Mesodermal cell (in vitro differentiated cells): ENCODE measurements around the gene PCAT6.

Experiments used
- H3K27ac ChIP-seq: 2 replicates; pipeline ENCODE4 v1.7.0; 2013; ENCODE audit warnings: mild to moderate bottlenecking, low read depth, low read length, moderate library complexity; ENCODE audit not compliant: severe bottlenecking
- H3K36me3 ChIP-seq: 2 replicates; pipeline ENCODE4 v1.7.1; 2013; ENCODE audit warnings: mild to moderate bottlenecking, low read length, moderate library complexity; ENCODE audit not compliant: control insufficient read depth, insufficient read depth
- H3K4me1 ChIP-seq: one replicate; pipeline ENCODE4 v1.7.1; 2013; ENCODE audit warnings: mild to moderate bottlenecking, low read length; ENCODE audit not compliant: insufficient read depth, control insufficient read depth, poor library complexity, severe bottlenecking
- H3K4me3 ChIP-seq: 2 replicates; pipeline ENCODE4 v1.7.0; 2013; ENCODE audit warnings: low read length, control low read depth, mild to moderate bottlenecking; ENCODE audit not compliant: insufficient read depth, poor library complexity, severe bottlenecking; ENCODE audit errors: extremely low read depth
- H3K9me3 ChIP-seq: 2 replicates; pipeline ENCODE4 v1.7.1; 2013; ENCODE audit warnings: mild to moderate bottlenecking, low read length, moderate library complexity; ENCODE audit not compliant: control insufficient read depth
- WGBS, 2 experiments: methylation state at CpG; one replicate each; pipeline ENCODE4 v1.1.5; 2013; ENCODE audit warnings: missing lambda C conversion rate in 2 of 2; ENCODE audit not compliant: insufficient coverage in 2 of 2; 5-methylcytosine and 5-hydroxymethylcytosine counted together

Gene PCAT6

DNA sequence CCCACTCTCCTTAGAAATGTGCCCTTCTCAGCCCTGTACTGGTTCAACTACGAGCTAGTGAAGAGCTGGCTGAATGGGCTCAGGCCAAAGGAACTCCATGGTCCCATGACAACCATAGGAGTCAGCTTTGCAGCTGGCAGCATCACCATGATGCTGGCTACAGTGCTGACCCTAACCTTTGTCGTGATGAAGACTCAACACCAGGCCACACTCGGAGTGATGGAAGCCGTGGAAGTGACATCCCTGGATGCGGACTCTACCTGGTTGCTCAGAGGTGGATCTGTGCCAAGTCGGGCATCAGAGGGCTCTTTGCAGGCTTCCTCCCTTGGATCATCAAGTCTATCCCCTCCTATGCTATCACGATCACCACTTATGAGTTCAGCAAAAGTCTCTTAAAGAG, 14.1 kb upstream of the PCAT6 start:
- Histone ChIP-seq H3K4me1 (no peaks in the 10 kb centered on the region), H3K27ac (no peak overlapping the region), H3K36me3 (peaks cover 59% of the 10 kb centered on the region), H3K4me3 (no peak overlapping the region), H3K9me3 (no peaks in the 10 kb centered on the region)
- 98% methylated on average over 6 of the region's 7 CpGs for WGBS, 2 experiments

DNA sequence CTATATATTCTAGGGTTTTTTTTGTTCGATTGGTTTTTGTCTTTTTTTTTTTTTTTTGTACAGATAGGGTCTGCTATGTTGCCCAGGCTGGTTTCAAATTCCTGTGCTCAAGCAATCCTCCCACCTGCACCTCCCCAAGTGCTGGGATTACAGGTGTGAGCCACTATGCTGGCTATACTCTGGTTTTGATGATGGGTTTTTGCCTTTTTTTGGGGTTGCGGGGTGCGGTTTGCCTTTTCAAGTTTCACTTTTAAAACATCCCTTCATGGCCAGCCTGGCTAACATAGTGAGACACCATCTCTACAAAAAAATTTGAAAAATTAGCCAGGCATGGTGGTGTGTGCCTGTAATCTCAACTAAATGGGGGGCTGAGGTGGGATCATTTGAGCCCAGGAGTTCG, 12.5 kb upstream of the PCAT6 start:
- H3K4me1 ChIP-seq, result peaks cover 5% of the 10 kb centered on the region
- no peak overlapping the region for H3K4me3 ChIP-seq
- no peak overlapping the region for H3K27ac ChIP-seq
- H3K36me3 ChIP-seq, result peaks cover 51% of the 10 kb centered on the region
- WGBS, 2 experiments, result no CpG with 5 or more reads among the region's 4 CpGs
- no peaks in the 10 kb centered on the region for H3K9me3 ChIP-seq

DNA sequence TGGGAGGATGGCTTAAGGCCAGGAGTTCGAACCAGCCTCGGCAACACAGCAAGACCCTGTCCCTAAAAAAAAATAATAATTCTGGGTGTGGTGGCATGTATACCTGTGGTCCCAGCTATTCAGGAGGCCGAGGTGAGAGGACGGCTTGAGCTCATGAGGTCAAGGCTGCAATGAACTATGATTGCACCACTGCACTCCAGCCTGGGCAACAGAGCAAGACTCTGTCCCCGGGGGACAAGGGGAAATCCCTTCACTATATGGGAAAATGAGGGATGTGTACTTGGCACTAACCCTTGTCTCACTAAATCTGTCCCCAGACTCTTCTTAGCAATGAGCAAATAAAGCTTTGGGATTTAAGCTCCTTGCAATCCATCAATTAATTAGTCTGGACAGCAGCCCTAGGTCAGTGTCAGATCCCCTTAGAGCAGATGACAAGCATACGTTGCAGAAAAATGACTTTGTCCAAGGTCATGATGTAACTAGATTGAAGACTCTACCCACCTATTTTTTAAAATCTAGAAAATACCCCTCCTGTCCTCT, 11.9 kb upstream of the PCAT6 start:
- no peak overlapping the region for H3K27ac ChIP-seq
- WGBS, 2 experiments, result 93 to 100% methylated on average over 2 to 5 of the region's 6 CpGs
- no peaks in the 10 kb centered on the region for H3K9me3 ChIP-seq
- no peak overlapping the region for H3K4me3 ChIP-seq
- peaks cover 6% of the 10 kb centered on the region for H3K4me1 ChIP-seq
- peaks cover 46% of the 10 kb centered on the region for H3K36me3 ChIP-seq

DNA sequence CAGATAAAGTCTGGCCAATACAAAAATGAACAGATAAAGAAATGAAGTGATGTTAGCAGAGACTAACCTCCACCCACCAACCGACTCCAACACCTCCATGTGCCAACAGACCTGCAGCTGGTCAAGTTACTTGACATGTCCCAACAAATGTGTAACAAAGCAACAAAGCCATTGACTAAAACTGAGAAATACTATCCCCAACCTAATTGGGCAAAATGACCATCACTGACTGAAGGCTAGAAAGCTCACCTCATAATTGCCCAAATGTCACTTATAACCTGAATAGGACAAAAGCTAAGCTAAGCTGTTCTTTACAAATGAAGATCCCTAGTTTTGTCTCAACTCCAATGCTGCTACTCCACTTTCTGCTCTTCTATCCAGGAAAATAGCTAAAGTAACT, 10.0 kb upstream of the PCAT6 start:
- Histone ChIP-seq H3K27ac (no peak overlapping the region), H3K36me3 (peaks cover 41% of the 10 kb centered on the region), H3K4me1 (peaks cover 6% of the 10 kb centered on the region), H3K4me3 (no peak overlapping the region), H3K9me3 (no peaks in the 10 kb centered on the region)
- no CpG with 5 or more reads among the region's 1 CpG for WGBS, 2 experiments

DNA sequence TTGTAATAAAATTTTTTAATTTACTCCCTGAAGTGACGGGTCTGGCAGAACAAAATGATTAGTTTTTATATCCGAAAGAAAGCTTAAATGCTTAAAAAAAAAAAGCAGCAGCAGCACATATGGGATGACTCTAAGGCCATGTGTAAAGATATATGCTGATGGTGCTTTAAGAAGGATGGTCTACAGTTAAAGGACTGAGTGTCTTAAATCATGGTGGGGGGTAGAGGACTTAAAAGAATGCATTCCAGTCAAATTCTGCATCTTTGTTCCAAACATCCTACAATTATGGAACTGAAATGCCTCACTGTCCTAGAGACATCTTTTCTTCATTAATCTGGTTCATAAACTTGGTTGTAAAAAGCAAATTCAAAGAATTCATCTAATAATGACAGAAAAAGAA, 9.6 kb upstream of the PCAT6 start:
- Histone ChIP-seq H3K27ac (no peak overlapping the region), H3K36me3 (peaks cover 40% of the 10 kb centered on the region), H3K4me3 (no peak overlapping the region), H3K4me1 (peaks cover 6% of the 10 kb centered on the region), H3K9me3 (no peaks in the 10 kb centered on the region)
- WGBS, 2 experiments, result 100% methylated on average over 1 to 2 of the region's 2 CpGs

DNA sequence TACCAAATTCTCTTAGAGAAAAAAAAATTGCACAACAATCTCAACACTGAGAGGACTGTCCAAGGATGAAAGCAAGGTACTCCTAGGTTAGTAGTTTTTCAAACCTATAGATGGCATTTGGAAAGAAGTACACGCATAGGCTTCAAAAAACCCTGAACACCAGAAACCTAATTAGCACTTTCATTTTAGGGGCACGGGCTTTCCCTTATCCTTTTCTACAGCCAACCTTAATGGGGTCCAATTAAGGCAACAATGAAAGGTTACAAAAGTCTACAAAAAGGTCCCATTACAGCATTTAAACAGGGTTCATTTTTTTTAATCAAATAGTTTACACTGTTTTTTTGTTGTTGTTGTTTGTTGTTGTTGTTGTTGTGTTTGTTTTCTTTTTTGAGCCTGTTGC, 8.7 kb upstream of the PCAT6 start:
- H3K36me3 ChIP-seq, result peaks cover 32% of the 10 kb centered on the region
- no peak overlapping the region for H3K4me3 ChIP-seq
- no peaks in the 10 kb centered on the region for H3K9me3 ChIP-seq
- 100% methylated on average over 1 of the region's 2 CpGs; no CpG with 5 or more reads in 1 of the 2 experiments for WGBS, 2 experiments
- H3K4me1 ChIP-seq, result peaks cover 6% of the 10 kb centered on the region
- no peak overlapping the region for H3K27ac ChIP-seq

DNA sequence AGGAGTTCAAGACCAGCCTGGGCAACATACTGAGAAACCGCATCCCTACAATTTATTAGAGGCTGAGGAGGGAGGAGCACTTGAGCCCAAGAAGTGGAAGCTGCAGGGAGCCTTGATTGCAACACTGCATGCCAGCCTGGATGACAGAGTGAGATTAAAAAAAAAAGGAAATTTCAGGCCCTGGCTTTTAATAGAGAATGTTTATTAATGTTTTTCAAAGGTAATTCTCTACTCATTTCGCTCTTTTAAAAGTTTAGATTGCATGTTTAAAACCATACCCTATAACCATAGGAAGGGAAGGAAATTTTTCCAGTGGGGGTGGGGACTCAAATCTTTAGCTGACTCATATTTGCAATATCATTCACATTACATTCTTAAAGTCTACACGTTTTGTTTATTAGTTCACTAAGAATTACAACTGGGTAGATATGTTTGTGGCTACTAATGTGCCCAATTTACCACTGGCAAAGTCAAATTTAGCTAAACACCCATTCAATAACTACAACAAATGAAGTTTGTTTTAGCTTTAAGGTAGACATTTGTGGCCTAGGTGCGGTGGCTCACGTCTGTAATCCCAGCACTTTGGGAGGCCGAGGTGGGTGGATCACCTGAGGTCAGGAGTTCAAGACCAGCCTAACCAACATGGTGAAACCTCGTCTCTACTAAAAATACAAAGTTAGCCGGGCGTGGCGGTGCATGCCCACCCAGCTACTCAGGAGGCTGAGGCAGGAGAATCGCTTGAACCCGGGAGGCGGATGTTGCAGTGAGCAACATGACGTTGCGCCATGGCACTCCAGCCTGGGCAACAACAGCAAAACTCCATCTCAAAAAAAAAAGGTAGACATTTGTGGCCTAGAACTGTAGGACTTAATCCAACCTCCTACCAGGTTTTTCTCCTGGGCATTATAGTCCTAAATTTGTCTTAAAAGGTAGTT, 7.5 kb upstream of the PCAT6 start:
- Histone ChIP-seq H3K36me3 (peaks cover 21% of the 10 kb centered on the region), H3K27ac (no peak overlapping the region), H3K4me3 (no peak overlapping the region), H3K9me3 (no peaks in the 10 kb centered on the region), H3K4me1 (peaks cover 6% of the 10 kb centered on the region)
- 99 to 100% methylated on average over 9 to 13 of the region's 15 CpGs for WGBS, 2 experiments

DNA sequence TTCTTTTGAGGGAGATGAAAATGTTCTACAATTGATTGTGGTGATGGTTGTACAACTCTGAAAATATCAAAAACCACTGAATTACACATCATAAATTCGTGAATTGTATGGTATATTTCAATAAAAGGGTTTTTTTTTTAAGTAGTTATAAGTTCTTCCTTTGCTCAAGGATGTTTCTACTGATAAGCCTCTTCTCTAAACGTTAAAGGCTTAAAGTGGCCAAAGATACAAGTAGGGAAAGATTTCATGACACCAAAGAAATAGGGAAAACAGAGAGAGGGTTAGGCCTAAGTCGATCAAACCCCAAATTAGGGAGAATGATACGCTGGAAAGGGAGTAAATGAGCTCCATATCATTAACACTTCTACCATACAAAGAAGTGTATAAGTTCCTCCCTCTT, 6.6 kb upstream of the PCAT6 start:
- H3K27ac ChIP-seq, result no peak overlapping the region
- WGBS, 2 experiments, result 100% methylated on average over 1 of the region's 4 CpGs; no CpG with 5 or more reads in 1 of the 2 experiments

DNA sequence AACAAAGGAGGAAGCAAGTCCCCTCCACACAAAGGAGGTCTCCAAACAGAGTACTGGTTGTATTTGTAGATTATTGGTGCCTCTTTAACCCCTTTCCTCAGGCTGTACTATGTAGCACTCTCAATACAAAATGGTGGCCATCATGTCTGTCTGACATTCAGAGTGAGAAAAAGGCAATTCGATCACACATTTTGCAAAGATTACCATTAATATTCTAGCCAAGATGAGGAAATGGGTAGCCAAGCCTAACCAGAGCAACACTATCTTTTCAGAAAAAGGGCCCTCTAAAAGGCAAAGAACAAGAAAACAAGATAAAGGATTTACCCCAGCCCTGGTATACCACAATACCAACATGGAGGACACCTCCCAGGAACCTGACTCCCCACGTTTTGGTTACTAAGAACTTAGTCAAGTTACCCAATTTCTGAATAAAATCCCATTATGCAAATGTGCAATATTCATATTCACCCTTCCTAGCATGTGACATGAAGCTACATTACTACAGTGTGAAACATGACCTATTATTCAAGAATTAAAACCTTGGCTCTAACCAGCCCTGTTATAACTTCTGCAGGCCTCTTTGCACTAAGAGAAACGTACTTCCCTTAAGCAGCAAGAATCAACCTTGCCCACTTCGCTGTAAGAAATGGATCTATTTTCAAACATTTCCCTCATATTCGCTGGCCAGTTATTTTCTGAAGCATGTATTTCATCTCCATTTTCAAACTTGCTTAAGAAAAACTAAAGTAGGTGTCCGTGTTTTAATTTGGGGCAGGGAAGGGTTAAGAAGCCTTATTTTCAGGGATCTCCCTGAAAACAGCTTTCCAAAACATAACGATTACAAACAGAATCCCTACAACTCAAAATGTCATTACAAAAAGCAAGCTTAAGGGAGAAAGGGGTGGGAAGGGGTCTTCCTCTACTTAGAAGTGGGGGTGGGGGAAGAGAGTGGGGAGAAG, 4.6 kb upstream of the PCAT6 start:
- H3K27ac ChIP-seq, result peak overlapping the region; percentile 74
- H3K4me1 ChIP-seq, result peaks cover 6% of the 10 kb centered on the region
- H3K36me3 ChIP-seq, result peaks cover 2% of the 10 kb centered on the region
- 13% methylated on average over 2 to 3 of the region's 7 CpGs for WGBS, 2 experiments
- peak overlapping the region; percentile 95 for H3K4me3 ChIP-seq
- H3K9me3 ChIP-seq, result no peaks in the 10 kb centered on the region

More for the DNA sequence above, 6.6 kb upstream of the PCAT6 start:
- peaks cover 13% of the 10 kb centered on the region for H3K36me3 ChIP-seq
- no peaks in the 10 kb centered on the region for H3K9me3 ChIP-seq
- peaks cover 6% of the 10 kb centered on the region for H3K4me1 ChIP-seq
- H3K4me3 ChIP-seq, result no peak overlapping the region

DNA sequence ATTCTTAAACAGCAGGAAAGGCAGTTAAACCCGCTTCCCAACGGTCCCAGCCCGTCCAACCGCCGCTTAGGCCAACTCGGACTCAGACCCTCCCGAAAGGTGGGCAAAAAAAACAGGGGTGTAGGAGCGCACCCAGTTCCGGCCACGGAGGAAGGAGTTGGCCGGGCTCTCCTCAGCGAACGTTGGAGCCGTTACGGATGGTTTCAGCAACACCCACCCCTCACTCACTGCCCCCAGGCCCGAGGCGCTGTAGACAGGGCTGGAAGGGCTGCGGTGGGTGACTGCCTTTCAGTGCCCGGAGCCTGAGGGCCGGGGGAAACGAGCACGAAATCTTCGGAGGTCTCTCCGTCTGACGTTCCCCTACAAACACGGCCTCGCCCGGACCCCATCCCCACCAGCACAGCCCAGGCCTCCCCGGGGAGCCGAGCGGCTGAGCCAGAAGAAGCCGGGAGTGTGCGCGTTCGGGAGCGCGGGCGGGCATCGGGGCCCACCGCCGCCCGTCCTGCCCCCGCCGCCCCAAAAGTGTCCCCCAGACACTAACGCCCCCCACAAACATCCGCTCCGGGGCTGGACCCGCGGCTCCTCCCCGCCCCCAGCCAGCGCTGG, 3.8 kb upstream of the PCAT6 start:
- 1% methylated on average over 17 to 26 of the region's 51 CpGs for WGBS, 2 experiments
- no peaks in the 10 kb centered on the region for H3K9me3 ChIP-seq
- H3K27ac ChIP-seq, result peak overlapping the region; percentile 74
- H3K4me1 ChIP-seq, result peaks cover 11% of the 10 kb centered on the region
- no peaks in the 10 kb centered on the region for H3K36me3 ChIP-seq
- peak overlapping the region; percentile 95 for H3K4me3 ChIP-seq
